ENCODE results near the gene PXMP2. TPM values are rescaled to one million over a fixed set of nuclear protein-coding genes. Genes with fewer than 3 reads are reported as not detected.

Gene PXMP2
- total RNA-seq, 1 donor from 2014 or later, result 25.2 TPM

DNA sequence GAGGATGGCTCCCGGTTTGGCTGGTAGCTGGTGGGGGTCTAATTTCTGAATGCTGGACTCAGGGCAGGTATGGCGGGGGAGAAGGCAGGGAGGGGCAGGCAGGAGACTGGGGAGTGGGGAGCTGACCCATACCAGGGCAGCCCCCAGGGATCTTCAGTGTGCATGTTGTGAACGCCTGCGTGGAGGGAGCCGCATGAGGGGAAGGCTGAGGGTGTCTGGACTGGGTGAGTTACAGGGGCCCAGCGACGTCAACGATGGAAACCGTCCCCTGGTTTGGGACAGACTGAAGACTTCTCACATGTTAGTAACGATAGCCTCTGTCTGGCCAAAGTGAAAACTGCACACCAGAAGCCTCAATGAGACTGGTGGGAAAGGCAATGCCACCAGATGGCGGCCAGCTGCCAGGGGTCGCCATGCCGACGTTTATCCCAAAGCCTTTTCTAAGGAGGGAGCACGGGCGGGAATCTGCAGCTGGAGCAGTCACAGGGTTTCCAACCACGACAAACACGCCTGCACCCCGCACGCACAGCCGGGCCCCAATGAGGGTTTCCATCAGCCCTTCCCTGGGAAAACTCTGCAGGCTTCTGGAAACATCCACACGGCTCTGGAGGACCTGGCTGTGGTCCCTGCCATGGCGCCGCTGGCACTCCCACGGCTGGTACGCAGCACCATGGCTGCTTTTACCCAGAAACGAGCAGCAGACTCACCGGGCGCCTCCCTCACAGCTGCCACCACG, 37.3 kb downstream of the PXMP2 start:
- H3K27me3 Mint-ChIP-seq (ENCODE audit: low read depth), result no peaks in the 10 kb centered on the region
- peaks cover 53% of the 10 kb centered on the region for H3K36me3 Mint-ChIP-seq
- DNase-seq (ENCODE audit: low spot score in 2 of 2, unreplicated experiment in 2 of 2), result no peak
- H3K4me3 Mint-ChIP-seq, result no peak overlapping the region
- H3K9me3 Mint-ChIP-seq, result no peaks in the 10 kb centered on the region
- H3K27ac Mint-ChIP-seq, result no peak overlapping the region
- TF ChIP-seq, protein P1, sequence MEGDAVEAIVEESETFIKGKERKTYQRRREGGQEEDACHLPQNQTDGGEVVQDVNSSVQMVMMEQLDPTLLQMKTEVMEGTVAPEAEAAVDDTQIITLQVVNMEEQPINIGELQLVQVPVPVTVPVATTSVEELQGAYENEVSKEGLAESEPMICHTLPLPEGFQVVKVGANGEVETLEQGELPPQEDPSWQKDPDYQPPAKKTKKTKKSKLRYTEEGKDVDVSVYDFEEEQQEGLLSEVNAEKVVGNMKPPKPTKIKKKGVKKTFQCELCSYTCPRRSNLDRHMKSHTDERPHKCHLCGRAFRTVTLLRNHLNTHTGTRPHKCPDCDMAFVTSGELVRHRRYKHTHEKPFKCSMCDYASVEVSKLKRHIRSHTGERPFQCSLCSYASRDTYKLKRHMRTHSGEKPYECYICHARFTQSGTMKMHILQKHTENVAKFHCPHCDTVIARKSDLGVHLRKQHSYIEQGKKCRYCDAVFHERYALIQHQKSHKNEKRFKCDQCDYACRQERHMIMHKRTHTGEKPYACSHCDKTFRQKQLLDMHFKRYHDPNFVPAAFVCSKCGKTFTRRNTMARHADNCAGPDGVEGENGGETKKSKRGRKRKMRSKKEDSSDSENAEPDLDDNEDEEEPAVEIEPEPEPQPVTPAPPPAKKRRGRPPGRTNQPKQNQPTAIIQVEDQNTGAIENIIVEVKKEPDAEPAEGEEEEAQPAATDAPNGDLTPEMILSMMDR (IDR thresholded peaks at IDR 0.05; ENCODE audit: unreplicated experiment), result no peak
- no peaks in the 10 kb centered on the region for H3K4me1 Mint-ChIP-seq

DNA sequence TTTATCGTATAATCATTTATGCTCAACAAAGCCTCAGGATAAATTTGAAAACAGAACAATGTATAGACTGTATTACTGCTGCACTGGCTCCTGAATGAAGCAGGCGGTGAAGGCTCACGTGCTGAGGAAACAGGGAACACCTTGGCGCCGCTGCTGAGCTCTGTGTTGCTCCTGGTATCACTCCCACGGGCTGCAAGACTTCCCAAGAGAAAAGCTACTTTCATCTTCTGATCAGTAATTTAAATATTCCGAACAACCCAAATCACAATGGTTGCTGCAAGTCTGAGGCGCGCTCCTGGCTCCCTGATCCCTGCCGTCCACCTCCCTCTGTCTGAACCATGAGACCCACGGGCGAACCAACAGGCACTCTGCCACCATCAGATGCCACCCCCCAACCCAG, 39.0 kb downstream of the PXMP2 start:
- Mint-ChIP-seq H3K9me3 (no peaks in the 10 kb centered on the region), H3K4me1 (no peaks in the 10 kb centered on the region), H3K27me3 (ENCODE audit: low read depth) (no peaks in the 10 kb centered on the region), H3K36me3 (peaks cover 61% of the 10 kb centered on the region), H3K27ac (no peak overlapping the region), H3K4me3 (no peak overlapping the region)
- no peak for DNase-seq (ENCODE audit: low spot score in 2 of 2, unreplicated experiment in 2 of 2)
- TF ChIP-seq, protein P1 (IDR thresholded peaks at IDR 0.05; ENCODE audit: unreplicated experiment), result no peak

DNA sequence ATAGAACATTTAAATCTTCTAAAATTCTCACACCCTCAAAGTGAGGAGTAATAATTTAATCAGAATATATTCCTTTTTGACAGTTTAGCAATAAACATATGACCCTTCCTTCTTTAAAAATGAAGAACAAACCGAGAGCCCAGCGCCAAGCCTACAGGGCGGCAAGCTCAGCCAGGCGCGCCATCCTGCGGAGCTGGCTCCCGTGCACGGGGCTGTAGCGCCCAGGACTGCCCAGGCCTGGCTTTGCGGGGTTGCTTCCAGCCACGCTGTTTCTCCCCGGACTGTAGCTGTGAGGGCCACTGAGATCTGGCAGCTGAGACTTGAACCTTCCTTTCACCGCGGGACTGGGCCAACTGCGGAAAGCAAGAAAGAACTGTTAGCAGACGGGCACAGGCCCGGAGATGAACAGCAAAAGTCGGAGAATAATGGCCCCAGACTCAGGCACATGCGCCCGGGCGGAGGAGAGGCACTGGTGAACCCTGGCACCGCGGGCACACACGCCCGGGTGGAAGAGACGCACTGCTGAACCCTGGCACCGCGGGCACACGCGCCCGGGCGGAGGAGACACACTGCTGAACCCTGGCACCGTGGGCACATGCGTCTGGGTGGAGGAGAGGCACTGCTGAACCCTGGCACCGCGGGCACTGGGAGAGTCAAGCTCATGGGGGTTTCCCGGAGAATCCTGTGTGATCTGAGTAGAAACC, 39.9 kb downstream of the PXMP2 start:
- Mint-ChIP-seq H3K36me3 (peaks cover 67% of the 10 kb centered on the region), H3K4me3 (no peak overlapping the region), H3K4me1 (no peaks in the 10 kb centered on the region), H3K27me3 (ENCODE audit: low read depth) (no peaks in the 10 kb centered on the region), H3K27ac (no peak overlapping the region), H3K9me3 (no peaks in the 10 kb centered on the region)
- no peak for DNase-seq (ENCODE audit: low spot score in 2 of 2, unreplicated experiment in 2 of 2)
- TF ChIP-seq, protein P1 (IDR thresholded peaks at IDR 0.05; ENCODE audit: unreplicated experiment), result no peak

DNA sequence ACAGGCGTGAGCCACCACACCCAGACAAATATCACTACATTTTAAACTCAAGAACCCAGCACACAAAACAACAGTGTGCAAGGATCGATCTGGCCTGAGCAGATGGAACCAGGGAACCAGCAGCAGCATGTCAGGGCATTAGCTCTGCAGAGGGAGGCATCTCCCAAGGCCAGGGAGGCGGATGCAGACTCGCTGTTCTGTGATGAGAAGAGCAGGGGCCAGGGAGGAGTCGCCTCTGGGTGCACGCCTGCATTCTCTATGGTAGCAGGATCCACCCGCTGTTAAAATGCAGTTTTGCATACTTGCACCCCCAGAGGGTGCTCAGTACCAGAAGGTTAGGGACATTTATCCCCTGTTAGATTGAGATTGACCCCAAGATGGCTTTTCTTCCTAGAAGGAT, 41.1 kb downstream of the PXMP2 start:
- no peak for DNase-seq (ENCODE audit: low spot score in 2 of 2, unreplicated experiment in 2 of 2)
- H3K27ac Mint-ChIP-seq, result no peak overlapping the region
- TF ChIP-seq, protein P1 (IDR thresholded peaks at IDR 0.05; ENCODE audit: unreplicated experiment), result no peak
- peaks cover 73% of the 10 kb centered on the region for H3K36me3 Mint-ChIP-seq
- H3K27me3 Mint-ChIP-seq (ENCODE audit: low read depth), result no peaks in the 10 kb centered on the region
- no peaks in the 10 kb centered on the region for H3K4me1 Mint-ChIP-seq
- no peak overlapping the region for H3K4me3 Mint-ChIP-seq
- H3K9me3 Mint-ChIP-seq, result no peaks in the 10 kb centered on the region

DNA sequence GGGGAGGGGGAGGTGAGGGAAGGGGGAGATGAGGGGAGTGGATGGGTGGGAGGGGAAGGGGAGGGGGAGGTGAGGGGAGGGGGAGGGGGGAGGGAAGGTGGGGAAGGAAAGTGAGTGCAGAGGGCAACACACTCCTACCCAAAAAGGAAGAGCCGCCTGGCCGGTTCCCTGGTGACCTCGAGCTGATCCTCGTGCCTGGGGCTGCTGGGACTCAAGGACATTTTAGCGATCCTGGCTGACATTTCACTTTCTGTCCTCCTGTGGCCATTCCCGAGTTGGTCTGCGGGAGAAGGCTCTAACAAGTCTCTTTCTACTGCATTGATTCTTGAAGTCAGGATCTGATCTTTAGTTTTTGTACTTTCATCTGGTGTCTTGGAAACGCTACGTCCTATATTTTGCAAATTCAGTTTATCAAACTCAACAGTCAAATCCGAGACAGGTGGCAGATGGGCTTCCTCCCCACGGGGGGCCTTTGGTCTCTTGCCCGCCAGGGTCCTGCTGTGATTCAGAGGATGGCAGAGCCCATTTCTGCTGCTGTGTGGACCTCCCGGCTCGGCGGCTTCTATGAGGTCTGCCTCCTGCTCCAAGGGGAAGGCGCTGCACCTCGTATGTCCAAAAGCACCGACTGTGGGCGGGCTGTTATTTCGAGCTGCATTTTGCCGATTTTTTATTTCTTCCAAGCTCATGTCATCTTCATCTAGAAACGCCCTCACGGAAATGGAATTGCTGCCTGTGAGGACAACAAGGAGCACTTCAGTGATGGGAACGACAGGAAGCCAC, 42.3 kb downstream of the PXMP2 start:
- Mint-ChIP-seq H3K4me1 (no peaks in the 10 kb centered on the region), H3K27ac (no peak overlapping the region), H3K4me3 (no peak overlapping the region), H3K36me3 (peaks cover 78% of the 10 kb centered on the region), H3K9me3 (no peaks in the 10 kb centered on the region), H3K27me3 (ENCODE audit: low read depth) (no peaks in the 10 kb centered on the region)
- TF ChIP-seq, protein P1 (IDR thresholded peaks at IDR 0.05; ENCODE audit: unreplicated experiment), result no peak
- no peak for DNase-seq (ENCODE audit: low spot score in 2 of 2, unreplicated experiment in 2 of 2)
